Esophagus muscularis mucosa (tissue), 4 donors: ENCODE measurements around the gene HSPB7. TPM values are rescaled to one million over a fixed set of nuclear protein-coding genes. Genes with fewer than 3 reads are reported as not detected.
"Not testable (repeated sequence)": the region's sequence is repeated elsewhere in the genome, so short reads cannot be mapped to it uniquely, and the experiment has no call there.

ENCODE experiments used
- DNase-seq: peaks from one replicate; pipeline ENCODE4 v3.0.0-alpha.2; 2017; ENCODE audit errors: extremely low spot score
- H3K27ac ChIP-seq, 4 donors: fragments of 200-600 bp; sonication (generic); replicated peaks in 1 of 4; 1 replicate in 3 of 4; 2 replicates in 1 of 4; pipeline ENCODE4 v1.5.1; 2016 to 2019; ENCODE audit warnings: mild to moderate bottlenecking in 1 of 4
- H3K27me3 ChIP-seq, 4 donors: fragments of 200-600 bp; sonication (generic); one replicate each; pipeline versions ENCODE4 v1.5.1 to v1.6.0; 2016 to 2019
- H3K36me3 ChIP-seq, 4 donors: fragments of 200-600 bp; sonication (generic); one replicate each; pipeline ENCODE4 v1.5.1; 2016 to 2019
- H3K4me1 ChIP-seq, 4 donors: fragments of 200-600 bp; sonication (generic); one replicate each; pipeline ENCODE4 v1.5.1; 2016 to 2019
- H3K4me3 ChIP-seq, 4 donors: fragments of 200-600 bp; sonication (generic); 1 replicate in 2 of 4; 2 replicates in 2 of 4; pipeline ENCODE4 v1.5.1; 2016 to 2019; ENCODE audit warnings: mild to moderate bottlenecking in 4 of 4, moderate library complexity in 1 of 4
- H3K9me3 ChIP-seq, 4 donors: fragments of 200-600 bp; sonication (generic); 1 replicate in 3 of 4; 2 replicates in 1 of 4; pipeline ENCODE4 v1.5.1; 2016 to 2019
- EP300 ChIP-seq: sonication (generic); formaldehyde crosslinking; IDR thresholded peaks from one replicate; pipeline ENCODE4 v1.6.1; 2017; ENCODE audit warnings: antibody characterized with exemption
- POLR2A ChIP-seq: fragments of 450-650 bp; IDR thresholded peaks from one replicate; pipeline ENCODE4 v1.6.1; 2017; ENCODE audit warnings: antibody characterized with exemption, moderate library complexity, mild to moderate bottlenecking, low read depth
- POLR2AphosphoS5 ChIP-seq, 2 donors: sonication (generic); formaldehyde crosslinking; IDR thresholded peaks; one replicate each; pipeline ENCODE4 v1.6.1; 2017; ENCODE audit warnings: antibody characterized with exemption in 2 of 2
- WGBS: methylation state at CpG from one replicate; pipeline ENCODE4 v1.1.5; 2018; 5-methylcytosine and 5-hydroxymethylcytosine counted together
- intact Hi-C: fragments of 100-400 bp; cut with DNase I; formaldehyde crosslinking; loops from one replicate; pipeline ENCODE4 v1.15.1; 2023
- total RNA-seq, 4 donors: library from RNA; depleted of rRNA; stranded (reverse); fragments of >200 nt; gene quantifications; one replicate each; pipeline versions ENCODE4 v1.1.0 to v1.2.1, GENCODE V29; 2016
- TF ChIP-seq, protein P1 (sequence below), 3 experiments: fragments of 200-600 bp in 2 of 3; fragments of 450-650 bp in 1 of 3; sonication (generic) in 2 of 3; IDR thresholded peaks; one replicate each; pipeline ENCODE4 v1.5.1; 2017 to 2019; ENCODE audit warnings: antibody characterized with exemption in 3 of 3, mild to moderate bottlenecking in 2 of 3, moderate library complexity in 1 of 3

Gene HSPB7
- total RNA-seq, 4 donors from 2014 or later, result 111 to 408 (median 279) TPM

DNA sequence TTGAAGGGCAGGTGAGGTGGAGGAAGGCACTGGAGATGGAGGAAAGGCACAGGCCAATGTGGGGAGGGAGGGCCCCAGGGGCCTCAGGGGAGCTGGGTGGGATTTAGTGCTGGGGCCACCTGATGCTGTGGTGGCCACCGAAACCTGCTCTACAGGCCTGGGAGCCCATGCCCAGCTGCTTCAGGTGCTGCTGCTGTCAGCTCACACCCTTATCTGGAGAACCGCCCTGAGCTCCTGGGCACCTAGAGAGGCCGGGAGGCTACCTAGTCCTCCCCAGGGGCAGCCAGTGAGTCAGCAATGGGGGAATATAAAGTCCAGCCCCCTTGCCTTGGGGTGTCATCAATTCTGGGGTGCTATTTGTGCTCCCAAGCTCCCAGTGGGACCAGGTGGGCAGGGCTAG lies 43.4 kb upstream of the HSPB7 start:
- DNase-seq, result no peak
- no peaks in the 10 kb centered on the region for H3K9me3 ChIP-seq
- no peak overlapping the region for H3K27ac ChIP-seq
- no peaks in the 10 kb centered on the region for H3K36me3 ChIP-seq
- WGBS, result 100% methylated on average over 1 of the region's 3 CpGs
- TF ChIP-seq POLR2A (no peak), EP300 (no peak), POLR2AphosphoS5 (IDR thresholded peaks at IDR 0.05) (no peak)
- TF ChIP-seq, protein P1, sequence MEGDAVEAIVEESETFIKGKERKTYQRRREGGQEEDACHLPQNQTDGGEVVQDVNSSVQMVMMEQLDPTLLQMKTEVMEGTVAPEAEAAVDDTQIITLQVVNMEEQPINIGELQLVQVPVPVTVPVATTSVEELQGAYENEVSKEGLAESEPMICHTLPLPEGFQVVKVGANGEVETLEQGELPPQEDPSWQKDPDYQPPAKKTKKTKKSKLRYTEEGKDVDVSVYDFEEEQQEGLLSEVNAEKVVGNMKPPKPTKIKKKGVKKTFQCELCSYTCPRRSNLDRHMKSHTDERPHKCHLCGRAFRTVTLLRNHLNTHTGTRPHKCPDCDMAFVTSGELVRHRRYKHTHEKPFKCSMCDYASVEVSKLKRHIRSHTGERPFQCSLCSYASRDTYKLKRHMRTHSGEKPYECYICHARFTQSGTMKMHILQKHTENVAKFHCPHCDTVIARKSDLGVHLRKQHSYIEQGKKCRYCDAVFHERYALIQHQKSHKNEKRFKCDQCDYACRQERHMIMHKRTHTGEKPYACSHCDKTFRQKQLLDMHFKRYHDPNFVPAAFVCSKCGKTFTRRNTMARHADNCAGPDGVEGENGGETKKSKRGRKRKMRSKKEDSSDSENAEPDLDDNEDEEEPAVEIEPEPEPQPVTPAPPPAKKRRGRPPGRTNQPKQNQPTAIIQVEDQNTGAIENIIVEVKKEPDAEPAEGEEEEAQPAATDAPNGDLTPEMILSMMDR (IDR thresholded peaks at IDR 0.05), result no peak
- intact Hi-C loops, result no loop called here
- no peak overlapping the region for H3K4me3 ChIP-seq
- H3K27me3 ChIP-seq, result no peaks in the 10 kb centered on the region
- peaks cover 0 to 13% (median 4%) of the 10 kb centered on the region in 4 donors for H3K4me1 ChIP-seq

DNA sequence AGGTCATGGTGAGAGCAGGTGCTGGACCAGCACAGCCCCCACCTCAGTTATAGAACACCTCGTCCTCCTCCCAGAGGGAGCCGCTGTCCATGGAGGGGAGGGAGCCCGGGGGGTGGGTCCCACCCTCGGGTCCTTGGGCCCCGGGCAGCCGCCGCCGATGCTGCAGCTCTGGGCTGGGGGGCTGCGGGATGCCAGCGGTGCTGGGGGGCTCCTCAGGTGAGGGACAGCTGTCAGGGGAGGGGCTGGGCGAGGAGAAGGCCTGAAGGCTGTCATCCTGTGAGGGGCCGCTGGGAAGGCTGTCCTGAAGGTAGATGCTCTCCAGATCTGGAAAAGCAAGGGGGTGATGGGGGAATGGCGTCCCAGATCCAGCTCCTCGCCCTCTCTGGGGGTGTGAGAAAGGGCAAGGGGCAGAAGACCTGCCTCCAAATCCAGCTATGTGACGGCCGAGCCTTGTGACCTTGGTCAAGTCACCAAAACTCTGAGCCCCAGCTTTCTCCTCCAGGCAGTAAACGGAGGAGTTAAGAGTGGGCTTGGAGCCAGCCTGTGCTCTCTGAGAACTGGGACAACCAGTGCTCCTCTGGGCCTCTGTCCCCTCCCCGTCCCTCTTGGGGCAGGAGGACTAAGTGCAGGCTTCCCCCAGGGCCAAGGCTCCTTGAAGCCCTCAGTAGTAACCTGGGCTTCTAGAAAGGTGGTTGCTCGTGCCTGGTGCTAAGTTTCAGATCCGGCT lies 40.7 kb upstream of the HSPB7 start:
- 83% methylated on average over 1 of the region's 20 CpGs for WGBS
- H3K4me1 ChIP-seq, result peaks cover 0 to 10% (median 4%) of the 10 kb centered on the region in 4 donors
- not testable (repeated sequence) for H3K9me3 ChIP-seq, H3K36me3 ChIP-seq, H3K4me3 ChIP-seq, H3K27me3 ChIP-seq, H3K27ac ChIP-seq, DNase-seq
- intact Hi-C loops, result loop anchor here (1.0 kb wide), 2 partner anchors 8 to 20 kb away; no protein-coding TSS in a partner anchor

DNA sequence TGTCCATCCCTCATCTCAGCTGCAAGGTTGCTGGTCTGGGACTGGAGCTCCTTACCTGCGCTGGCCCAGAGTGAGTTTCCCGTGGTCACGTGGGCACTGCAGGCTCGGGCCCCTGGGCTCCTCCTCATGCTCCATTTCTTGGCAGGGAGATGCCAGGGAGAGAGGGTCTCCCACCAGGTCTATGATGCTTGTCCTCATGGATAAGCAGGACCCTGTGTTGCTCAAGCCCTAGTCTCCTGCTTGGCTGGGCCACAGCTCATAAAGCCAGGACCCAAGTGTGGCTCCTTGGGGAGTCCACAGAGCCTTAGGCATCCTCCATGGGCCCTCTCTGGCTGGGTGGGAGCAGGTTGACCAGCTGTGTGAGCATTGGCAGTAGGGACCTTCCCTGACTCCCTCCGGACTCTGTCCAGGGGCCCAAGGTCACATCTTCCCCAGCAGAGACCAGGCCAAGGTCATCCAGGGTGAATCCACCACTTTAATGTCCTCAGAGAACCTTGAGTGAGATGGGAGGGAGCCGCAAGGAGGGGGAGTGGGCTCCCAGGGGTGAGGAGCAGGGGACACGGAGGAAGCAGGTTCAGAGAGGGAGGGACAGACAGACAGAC lies 39.6 kb upstream of the HSPB7 start:
- peaks cover 0 to 10% (median 4%) of the 10 kb centered on the region in 4 donors for H3K4me1 ChIP-seq
- H3K4me3 ChIP-seq, H3K9me3 ChIP-seq, DNase-seq, H3K36me3 ChIP-seq, H3K27me3 ChIP-seq, H3K27ac ChIP-seq: not testable (repeated sequence)
- 79% methylated on average over 3 of the region's 7 CpGs for WGBS
- intact Hi-C loops, result loop anchor here (2.0 kb wide), 1 partner anchor 49 kb away; no protein-coding TSS in a partner anchor

DNA sequence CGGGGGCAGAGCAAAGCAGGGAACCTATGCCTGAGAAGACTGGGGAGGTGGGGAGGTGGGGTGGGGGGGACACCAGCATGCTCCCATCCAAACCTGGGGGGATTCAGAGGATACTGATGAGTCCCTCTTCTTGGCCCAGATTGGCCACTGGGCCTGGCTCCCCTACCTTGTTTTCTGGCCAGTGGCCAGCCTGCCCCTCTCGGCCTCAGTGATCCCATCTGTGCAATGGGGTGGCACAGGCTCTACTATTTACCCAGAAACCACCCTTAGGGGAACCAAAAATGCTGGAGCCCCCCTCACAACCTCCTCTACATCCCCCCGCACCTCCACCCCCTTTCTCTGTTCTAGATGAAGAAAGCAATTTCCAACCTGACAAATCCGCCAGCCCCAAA lies 38.7 kb upstream of the HSPB7 start:
- H3K9me3 ChIP-seq, H3K27me3 ChIP-seq, H3K27ac ChIP-seq, DNase-seq, H3K36me3 ChIP-seq, H3K4me3 ChIP-seq: not testable (repeated sequence)
- peaks cover 0 to 10% (median 4%) of the 10 kb centered on the region in 4 donors for H3K4me1 ChIP-seq
- intact Hi-C loops, result loop anchor here (2.0 kb wide), 1 partner anchor 48 kb away; no protein-coding TSS in a partner anchor
- WGBS, result 46% methylated on average over 2 of the region's 4 CpGs

DNA sequence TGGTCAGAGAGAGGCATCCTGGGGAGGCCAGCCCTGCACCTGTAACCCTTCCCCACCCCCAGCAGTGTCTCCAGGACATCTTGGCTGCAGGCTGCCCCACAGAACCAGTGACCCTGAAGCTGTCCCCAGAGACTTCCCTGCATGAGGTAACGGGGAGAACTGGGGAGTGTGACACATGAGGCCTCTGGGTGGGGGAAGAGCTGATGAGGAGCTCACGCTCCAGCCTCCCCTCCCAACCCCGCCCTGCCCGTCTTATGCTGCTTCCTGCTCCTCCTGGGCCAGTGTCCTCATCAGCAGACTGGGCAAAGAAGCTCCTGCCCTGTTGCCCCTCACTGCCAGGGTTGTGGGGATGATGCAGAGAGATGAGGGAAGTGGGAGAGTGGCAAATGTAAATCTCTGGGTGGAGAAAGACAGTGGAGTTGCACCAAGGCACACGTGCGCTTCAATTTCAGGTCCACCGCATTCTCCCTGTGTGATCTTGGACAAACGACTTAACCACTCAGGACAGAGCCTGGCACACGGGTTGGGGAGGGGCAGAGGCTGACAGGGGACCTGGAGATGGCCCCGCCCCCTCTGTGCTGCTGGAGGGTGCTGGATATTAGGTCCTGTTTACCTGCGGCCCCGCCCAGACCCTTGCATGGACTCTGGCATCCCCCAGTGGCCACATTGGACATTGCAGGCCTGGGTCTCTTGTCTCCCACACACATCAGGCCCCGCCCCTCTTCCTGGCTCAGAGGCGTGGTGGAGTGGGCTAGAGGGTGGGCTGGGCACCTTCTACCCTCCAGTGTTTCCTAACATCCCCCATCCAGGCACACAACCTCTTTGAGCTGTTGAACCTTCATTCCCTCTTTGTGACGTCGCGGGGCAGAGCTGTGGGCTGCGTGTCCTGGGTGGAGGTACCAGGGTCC lies 38.0 kb upstream of the HSPB7 start:
- peak; percentile 95 for DNase-seq
- Histone ChIP-seq H3K9me3 (no peaks in the 10 kb centered on the region), H3K27me3 (no peaks in the 10 kb centered on the region), H3K27ac (no peak overlapping the region), H3K4me1 (peaks cover 0 to 10% (median 4%) of the 10 kb centered on the region in 4 donors), H3K4me3 (no peak overlapping the region), H3K36me3 (no peaks in the 10 kb centered on the region)
- no peak for TF ChIP-seq POLR2AphosphoS5 (IDR thresholded peaks at IDR 0.05)
- no peak for TF ChIP-seq POLR2A
- TF ChIP-seq, protein P1 (IDR thresholded peaks at IDR 0.05), result peak; percentile 85 to 98 (median 92)
- TF ChIP-seq EP300, result no peak
- intact Hi-C loops, result loop anchor here (2.0 kb wide), 1 partner anchor 47 kb away; no protein-coding TSS in a partner anchor
- 43% methylated on average over 17 of the region's 18 CpGs for WGBS
